ENCODE data around the gene KREMEN2.

KREMEN2 gene

GRCh38 chr16:2963074-2963722 is 877 bp upstream of the KREMEN2 start:
- no peak for DNase-seq (ENCODE audit: low read depth in 3 of 3, low spot score in 1 of 3)

DNA sequence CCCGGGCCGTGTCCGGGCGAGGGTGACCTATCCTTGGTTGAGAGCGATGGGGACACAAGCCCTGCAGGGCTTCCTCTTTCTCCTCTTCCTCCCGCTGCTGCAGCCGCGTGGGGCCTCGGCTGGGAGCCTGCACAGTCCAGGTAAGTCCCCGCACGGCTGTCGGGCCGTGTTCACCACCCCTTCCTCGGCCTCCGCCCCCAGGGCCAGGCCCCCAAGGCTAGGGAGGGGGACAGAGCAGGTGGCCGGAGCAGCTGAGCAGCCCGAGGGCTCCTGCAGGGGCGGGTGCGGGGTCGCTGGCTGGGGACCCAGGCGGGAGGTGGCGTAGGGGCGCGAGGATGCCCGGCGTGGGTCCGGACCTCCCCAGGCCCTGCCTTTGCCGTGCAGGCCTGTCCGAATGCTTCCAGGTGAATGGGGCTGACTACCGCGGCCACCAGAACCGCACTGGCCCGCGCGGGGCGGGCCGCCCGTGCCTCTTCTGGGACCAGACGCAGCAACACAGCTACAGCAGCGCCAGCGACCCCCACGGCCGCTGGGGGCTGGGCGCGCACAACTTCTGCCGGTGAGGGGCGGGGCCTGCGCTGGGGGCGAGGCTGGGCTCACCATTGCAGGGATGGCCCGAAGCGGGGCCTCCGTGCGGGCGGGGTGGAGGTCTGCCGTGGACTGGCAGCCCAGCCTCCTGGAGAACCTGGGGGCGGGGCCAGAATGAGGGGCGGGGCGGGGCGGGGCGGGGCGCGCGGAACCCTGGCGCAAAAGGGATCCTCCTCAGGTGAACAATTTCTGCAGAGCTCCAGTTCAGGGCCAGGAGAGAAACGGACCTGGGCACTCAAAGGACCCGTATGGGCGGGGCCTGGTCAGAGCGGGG is 631 bp downstream of the KREMEN2 start:
- no peak for DNase-seq (ENCODE audit: low read depth in 3 of 3, low spot score in 1 of 3)

DNA sequence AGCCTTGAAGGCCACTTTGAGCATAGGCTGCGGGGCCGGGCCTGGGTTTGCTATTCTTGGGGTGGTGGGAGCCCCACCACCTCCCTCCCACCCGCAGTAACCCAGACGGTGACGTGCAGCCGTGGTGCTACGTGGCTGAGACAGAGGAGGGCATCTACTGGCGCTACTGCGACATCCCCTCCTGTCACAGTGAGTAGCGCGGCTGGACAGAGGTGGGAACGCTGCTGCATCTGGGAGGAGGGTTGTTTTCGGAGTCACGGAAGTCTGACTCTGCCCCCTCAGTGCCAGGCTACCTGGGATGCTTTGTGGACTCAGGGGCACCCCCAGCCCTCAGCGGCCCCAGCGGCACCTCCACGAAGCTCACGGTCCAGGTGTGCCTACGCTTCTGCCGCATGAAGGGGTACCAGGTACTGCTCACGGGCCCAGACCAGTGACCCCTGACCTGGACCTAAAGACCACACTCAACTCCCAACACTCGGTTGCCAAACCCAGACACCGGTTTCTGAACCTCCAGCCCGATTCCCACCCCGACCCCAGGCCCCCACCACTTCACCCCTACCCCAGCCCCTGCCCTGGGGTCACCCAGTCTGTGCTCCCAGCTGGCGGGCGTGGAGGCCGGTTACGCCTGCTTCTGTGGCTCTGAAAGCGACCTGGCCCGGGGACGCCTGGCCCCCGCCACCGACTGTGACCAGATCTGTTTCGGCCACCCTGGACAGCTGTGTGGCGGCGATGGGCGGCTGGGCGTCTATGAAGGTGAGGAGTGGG is 2.1 kb downstream of the KREMEN2 start:
- DNase-seq (ENCODE audit: low read depth in 3 of 3, low spot score in 1 of 3) = no peak

- no peak for DNase-seq (ENCODE audit: low read depth in 3 of 3, low spot score in 1 of 3)
These were observed 2.7 kb downstream of the KREMEN2 start for GRCh38 chr16:2966808-2967191.

GRCh38 chr16:2967211-2967631 is 3.1 kb downstream of the KREMEN2 start:
- no peak for DNase-seq (ENCODE audit: low read depth in 3 of 3, low spot score in 1 of 3)

DNA sequence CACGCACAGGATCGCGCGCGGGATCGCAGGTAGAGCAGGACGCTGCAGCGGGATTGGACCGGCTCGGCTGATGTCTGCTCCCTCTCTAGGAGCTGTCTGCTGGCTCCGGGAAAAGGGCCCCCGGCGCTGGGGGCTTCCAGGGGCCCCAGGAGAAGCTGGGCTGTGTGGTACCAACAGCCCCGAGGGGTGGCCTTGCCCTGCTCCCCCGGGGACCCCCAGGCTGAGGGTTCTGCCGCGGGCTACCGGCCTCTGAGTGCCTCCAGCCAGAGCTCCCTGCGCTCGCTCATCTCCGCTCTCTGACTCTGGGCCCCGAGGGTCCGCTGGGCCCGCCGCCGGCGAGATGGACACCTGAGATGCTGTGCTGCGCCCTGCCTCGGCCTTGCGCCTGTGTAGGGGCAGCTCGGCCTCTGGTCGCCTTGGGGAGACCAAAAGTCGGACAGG is 3.7 kb downstream of the KREMEN2 start:
- DNase-seq (ENCODE audit: low read depth in 3 of 3, low spot score in 1 of 3) = no peak

DNA sequence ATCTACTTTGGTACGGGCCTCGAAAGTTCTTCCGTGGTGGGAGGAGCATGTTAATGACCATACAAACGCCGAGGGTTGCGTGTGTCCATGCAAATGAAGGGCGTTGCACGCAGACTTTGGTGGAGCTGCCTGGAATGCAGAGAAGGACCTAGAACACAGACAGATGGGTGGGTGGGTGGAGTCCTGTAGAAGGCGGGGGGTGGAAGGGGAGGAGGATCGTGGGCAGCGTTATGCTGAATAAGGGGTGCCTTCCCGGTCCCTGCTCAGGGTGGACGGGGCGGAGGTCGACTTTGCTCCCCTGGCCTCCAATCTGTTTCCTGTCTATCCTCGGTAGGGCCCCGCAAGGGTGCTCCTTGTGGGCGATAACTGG is 4.3 kb downstream of the KREMEN2 start:
- no peak for DNase-seq (ENCODE audit: low read depth in 3 of 3, low spot score in 1 of 3)

GRCh38 chr16:2968738-2969544 is 4.9 kb downstream of the KREMEN2 start, which contains the start of gene PAQR4:
PAQR4 (plus strand) TSS chr16:2969348; CDS start chr16:2969675, 327 bp downstream.
- DNase-seq (ENCODE audit: low read depth in 3 of 3, low spot score in 1 of 3) = peak; percentile 36 to 68 (median 41)

- peak in 1 of 3 donors; percentile 56 for DNase-seq (ENCODE audit: low read depth in 3 of 3, low spot score in 1 of 3)
These were observed 5.8 kb downstream of the KREMEN2 start for GRCh38 chr16:2969545-2970521.

- no peak for DNase-seq (ENCODE audit: low read depth in 3 of 3, low spot score in 1 of 3)
These were observed 6.5 kb downstream of the KREMEN2 start for GRCh38 chr16:2970563-2970962.

- DNase-seq (ENCODE audit: low read depth in 3 of 3, low spot score in 1 of 3) = no peak
These were observed 7.3 kb downstream of the KREMEN2 start for GRCh38 chr16:2971134-2971984.

DNA sequence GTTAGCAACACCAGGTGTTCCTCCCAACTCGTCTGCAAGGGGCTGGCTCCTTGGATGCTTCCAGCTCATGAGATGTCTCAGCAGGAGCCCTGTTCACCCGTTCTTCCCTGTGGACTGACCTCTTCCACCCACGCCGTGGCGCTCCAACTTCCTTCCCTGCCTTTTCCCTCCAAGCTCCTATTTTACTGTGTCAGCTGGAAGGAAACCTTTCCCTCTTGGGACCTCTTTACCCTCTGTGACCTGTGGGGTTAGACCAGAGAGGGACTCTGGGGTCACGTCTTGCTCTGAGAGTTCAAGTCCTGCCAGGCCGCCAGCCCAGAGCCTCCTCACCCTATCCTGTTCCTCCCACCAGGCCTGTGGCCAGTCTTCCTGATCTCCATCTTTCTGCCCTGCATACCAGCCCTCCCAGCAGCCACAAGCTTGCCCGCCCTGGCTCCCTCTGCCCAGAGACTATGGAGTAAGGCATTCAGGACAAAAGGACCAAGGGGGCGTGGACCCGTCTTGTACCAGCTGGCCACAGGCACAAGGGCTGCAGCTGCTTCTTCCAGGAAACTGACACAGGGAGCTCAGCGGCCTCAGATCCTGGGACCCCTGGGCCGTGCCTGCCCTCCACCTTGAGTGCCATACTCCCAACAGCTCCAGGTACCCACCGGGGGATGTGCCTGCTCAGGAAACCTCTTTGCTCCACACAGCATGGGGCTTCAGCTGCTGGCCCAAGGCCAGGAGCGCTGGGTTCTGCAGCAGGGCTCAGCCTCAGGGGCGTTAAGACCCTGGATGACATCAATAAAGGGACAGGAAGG is 8.1 kb downstream of the KREMEN2 start:
- no peak for DNase-seq (ENCODE audit: low read depth in 3 of 3, low spot score in 1 of 3)

DNA sequence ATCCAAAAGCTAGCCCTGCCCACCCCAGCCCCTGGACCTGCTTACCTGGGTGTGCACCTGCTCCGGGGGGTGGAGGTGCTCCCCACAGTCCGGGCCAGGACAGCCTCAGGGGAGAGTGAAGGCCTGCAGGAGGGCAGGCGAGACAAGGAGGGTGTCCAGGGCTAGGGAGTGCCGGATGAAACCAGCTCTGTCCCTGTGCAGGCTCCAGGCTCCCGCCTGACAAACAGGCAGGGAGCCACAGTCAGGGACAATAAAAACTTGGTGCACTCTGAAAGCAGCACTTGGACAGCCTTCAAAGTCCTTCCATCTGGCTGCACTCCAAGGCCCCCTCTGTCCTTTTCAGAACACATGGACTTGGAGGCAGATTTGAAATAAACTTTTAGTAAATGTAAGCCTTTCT is 9.0 kb downstream of the KREMEN2 start:
- no peak for DNase-seq (ENCODE audit: low read depth in 3 of 3, low spot score in 1 of 3)

DNA sequence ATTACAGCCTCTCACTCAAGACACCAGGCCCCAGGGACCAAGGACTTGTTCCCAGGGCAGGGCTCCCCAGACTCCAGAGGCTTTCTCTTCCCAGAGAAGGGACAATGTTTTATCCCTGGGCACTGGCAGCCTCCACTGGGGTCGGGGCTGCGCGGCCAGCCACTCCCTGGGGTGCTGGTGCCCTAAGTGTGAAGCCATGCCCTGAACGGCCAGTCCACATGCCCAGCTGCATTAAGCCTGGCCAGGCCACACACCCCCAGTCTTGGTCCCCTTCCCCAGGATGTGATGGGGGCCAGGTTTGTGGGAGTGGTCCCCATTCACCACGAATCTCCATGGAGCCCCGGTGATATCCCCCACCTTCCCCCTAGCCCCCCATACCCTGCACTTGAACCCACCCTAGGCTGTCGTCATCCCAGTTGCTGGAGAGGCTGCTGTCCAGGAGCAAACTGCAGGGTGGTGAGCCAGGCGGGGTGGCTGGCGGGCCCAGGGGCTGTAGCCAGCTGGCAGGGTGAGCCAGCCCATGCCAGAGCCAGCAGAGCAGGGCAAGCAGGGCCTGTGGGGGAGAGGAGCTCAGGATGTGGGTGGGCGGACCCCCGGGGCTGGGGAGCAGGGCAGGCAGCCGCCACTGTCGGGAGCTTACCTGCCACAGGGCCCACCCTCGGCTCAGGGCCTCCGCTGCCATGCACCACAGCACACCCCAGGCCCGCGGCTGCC is 9.7 kb downstream of the KREMEN2 start:
- DNase-seq (ENCODE audit: low read depth in 3 of 3, low spot score in 1 of 3) = no peak

DNA sequence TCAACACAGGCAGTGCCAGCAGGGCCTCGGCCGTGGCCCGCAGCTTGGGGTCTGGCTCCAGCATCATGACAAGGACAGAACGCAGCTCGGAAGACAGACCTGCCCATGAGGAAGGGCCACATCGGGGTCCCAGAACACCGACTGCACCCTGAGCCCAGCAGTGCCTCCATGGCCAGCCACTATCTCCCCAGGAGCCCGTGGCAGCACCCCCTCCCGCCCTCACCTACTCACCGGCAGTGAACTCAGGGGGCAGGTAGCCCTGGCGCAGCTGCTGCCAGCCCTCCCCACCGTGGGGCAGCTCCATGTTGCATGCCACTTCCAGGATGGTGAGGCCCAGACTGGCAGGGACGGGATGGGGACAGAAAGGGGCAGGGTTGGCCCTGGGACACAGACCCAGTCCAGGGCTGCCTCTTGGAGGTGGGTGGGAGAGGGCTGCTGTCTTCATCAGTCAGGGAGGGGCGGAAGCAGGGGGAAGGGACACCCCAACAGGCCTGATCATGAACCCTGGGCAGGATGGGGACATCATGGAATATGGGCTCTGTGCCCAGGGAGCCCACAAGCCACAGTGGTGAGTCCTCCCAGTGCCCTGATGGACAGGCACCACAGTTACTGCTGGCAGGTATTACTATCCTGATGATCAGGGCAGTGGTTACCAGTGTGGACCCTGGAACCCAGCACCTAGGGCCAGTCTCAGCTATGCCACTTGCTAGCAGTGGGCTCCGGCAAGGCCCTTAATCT is 10.4 kb downstream of the KREMEN2 start:
- DNase-seq (ENCODE audit: low read depth in 3 of 3, low spot score in 1 of 3) = no peak

GRCh38 chr16:2975161-2975795 is 11.2 kb downstream of the KREMEN2 start:
- DNase-seq (ENCODE audit: low read depth in 3 of 3, low spot score in 1 of 3) = no peak

Data from stimulated activated CD4-positive, alpha-beta T cell treated with anti-CD3 and anti-CD28 coated beads, TNF-alpha, amount 100 ng/mL, for 1 hour (primary cell).